GM20431 (cell line): ENCODE measurements around the gene FLT1.

Experiments
- in situ Hi-C: fragments of 300-500 bp; cut with MseI, MboI; formaldehyde crosslinking; loops from one replicate; pipeline ENCODE4 v1.15.0; 2020; ENCODE audit warnings: low sequenced_read_pairs; ENCODE audit not compliant: unreplicated experiment

FLT1 gene

DNA sequence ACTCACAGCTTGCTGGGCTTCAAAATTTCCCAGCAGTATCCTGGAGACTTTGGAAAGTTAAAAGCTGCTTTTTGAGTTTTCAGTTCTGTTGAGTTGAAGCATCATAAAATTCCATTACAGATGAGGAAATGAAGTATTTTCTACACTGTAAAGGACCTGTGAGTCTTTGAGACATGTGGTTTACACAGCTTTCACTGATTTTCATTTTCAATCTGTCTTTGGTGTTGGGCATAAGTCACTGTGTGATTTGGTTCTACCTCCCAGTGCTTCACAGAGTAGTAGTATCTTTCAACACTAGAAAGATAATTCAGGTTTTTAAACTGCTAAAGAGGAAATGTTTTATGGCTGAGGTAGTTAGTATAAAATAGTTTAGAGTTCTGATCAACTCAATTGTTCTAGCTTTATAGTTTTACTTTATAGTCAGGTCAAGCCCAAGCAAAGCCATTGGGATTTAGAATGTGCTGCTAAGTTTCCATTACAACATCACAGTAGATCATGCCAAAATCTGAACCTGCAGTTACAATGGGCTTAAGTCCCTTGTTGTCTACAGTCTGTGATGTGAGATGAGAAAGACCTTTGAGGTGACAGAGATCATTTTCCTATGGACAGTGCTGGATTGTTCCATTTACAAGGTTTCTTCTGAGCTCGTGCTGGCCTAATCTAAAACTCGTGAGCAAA, 161.6 kb downstream of the FLT1 start:
- in situ Hi-C loops, result no loop called here

- in situ Hi-C loops, result no loop called here
Measured at GRCh38 chr13:28329395-28330158, 165.4 kb downstream of the FLT1 start.

- in situ Hi-C loops, result no loop called here
Measured at GRCh38 chr13:28328271-28328607, 166.7 kb downstream of the FLT1 start.

DNA sequence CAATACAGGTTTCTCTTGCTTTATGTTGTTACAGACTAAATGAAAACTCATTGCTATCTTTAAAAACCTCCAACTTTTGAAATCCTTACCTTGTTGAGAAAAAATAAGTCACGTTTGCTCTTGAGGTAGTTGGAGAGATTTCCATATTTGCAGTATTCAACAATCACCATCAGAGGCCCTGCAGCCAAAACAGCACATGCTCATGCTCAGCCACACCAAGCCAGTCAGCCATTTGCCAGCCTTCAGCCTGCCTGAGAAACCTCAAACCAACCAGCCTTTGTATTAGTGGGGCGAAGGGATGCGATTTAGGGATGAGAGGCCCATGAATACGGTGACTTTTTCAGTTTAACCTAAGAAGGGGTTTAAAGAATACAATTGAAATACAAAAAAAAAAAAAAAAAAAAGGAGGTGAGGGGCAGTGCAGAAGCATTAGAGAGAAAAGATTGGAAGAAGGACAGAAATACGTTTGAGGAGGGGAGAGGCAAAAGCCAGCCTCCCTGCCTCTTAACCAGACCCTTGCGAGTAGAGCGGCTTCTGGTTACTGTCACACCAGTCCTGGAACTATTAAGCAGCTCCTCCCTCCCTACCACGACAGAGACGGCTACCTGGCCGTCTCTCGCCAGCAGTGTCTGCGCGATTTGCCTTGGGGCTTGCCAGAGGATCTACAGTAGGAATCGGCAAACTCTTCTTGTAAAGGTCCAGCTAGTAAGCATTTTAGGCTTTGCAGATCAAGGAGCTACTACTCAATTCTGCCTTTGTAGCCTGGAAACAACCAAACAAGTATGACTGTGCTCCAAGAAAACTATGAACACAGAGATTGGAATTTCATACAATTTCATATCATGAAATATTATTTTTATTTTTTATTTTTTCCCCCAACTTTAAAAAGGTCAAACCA, 167.3 kb downstream of the FLT1 start:
- in situ Hi-C loops, result no loop called here

DNA sequence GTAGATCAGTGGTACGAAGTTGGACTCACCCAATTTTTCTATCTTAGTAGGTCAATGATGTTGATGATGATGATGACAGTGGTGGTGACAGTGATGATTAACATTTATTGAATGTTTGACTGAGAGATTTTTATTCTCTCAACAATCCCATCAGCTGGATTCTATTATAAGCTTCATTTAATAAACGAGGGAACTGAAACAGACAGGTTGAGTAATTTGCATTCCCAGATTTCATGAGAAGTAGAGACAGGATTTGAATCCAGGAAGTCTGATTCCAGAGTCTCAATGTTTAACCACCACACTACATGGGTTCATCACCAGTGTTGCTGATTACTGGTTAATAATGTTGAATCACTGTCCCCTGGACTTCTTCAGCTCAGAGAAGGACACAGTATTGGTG, 168.9 kb downstream of the FLT1 start:
- in situ Hi-C loops, result no loop called here

- in situ Hi-C loops, result no loop called here
Measured at GRCh38 chr13:28325022-28325421, 169.9 kb downstream of the FLT1 start.

- in situ Hi-C loops, result loop anchor here (25.0 kb wide), 2 partner anchors 313 to 463 kb away; no protein-coding TSS in a partner anchor
Measured at GRCh38 chr13:28324181-28324789, 170.6 kb downstream of the FLT1 start.

DNA sequence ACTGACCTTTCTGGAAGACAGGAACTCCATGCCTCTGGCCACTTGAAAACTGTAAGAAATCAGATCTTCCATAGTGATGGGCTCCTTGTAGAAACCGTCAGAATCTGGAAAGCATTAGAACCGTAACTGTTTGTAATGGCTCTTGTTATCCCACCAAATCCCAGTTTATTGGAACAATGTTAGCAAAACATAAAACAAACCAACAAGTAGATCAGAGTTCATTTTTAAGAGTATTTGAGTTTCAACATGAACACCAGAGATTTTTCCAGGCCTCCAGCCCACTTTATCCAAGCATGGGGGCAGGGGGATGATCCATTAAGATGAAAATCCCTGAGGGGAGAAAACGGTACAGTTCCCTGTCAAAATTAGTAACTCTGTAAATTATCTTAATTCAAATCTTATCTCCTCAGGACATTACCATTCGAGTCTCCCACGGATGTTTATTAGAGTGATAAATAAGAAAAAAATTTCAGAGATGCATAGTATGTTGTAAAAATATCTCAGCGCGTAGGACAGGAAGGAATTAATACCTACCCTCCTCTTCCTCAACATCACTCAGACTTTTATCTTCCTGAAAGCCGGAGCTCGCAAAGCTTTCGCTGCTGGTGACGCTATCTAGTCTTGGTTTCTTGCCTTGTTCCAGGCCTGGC, 172.5 kb downstream of the FLT1 start:
- in situ Hi-C loops, result loop anchor here (25.0 kb wide), 2 partner anchors 315 to 465 kb away; no protein-coding TSS in a partner anchor

DNA sequence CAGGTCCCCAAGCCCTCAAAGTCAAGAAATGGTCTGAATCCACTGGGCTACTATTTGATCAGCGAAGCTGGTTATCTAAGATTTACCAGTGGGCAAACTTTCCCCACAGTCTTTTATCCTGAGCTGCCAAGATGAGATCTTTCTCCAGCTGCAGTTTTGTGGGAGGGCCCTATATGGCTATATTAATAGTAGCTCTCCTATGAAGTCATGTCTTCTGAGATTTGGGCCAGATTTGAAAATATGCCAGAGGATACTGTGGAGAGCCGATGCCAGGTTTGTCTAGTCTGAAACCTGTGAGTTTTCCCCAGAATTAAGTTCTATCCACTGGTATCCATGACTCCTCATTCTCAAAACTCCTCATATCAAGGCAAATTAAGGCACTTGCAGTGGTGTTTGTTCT, 173.2 kb downstream of the FLT1 start:
- in situ Hi-C loops, result loop anchor here (25.0 kb wide), 2 partner anchors 316 to 466 kb away; no protein-coding TSS in a partner anchor

GRCh38 chr13:28320884-28321574, 173.9 kb downstream of the FLT1 start:
- in situ Hi-C loops, result loop anchor here (25.0 kb wide), 2 partner anchors 316 to 466 kb away; no protein-coding TSS in a partner anchor

DNA sequence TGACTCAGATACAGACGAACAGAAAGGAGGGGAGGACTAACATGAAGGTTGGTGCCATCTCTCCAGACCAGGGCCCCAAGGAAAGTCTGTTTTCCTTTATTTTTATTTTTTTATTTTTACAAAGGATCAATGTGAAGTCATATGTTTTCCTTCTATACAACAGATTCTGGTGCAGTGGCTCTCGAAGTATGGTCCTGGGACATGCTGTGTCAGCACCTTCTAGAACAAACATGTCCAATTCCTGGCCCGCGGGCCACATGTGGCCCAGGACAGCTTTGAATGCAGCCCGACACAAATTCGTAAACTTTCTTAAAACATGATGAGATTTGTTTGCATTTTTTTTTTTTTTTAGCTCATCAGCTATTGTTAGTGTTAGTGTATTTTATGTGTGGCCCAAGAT, 174.7 kb downstream of the FLT1 start:
- in situ Hi-C loops, result loop anchor here (25.0 kb wide), 2 partner anchors 317 to 467 kb away; no protein-coding TSS in a partner anchor

DNA sequence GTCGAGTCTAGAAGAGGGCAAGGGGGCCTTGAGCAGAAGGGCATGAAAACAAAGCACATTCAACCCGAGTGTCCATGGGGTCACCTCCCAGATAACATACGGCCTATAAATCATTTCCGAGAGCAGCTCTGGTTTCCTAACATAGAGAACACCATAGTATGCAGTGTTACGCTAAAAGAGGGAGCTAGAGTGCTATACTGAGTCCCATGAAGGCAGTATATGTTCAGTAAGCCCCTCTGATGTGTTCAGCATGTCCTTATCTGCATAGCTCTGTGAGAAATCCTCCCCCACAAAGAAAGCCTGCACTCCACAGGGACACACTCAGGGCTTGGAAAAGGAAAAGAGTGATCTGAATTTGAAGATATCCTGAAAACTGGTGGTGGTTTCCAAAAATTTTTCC, 175.4 kb downstream of the FLT1 start:
- in situ Hi-C loops, result loop anchor here (25.0 kb wide), 2 partner anchors 318 to 468 kb away; no protein-coding TSS in a partner anchor

GRCh38 chr13:28318496-28318895, 176.4 kb downstream of the FLT1 start:
- in situ Hi-C loops, result loop anchor here (25.0 kb wide), 2 partner anchors 319 to 469 kb away; no protein-coding TSS in a partner anchor

DNA sequence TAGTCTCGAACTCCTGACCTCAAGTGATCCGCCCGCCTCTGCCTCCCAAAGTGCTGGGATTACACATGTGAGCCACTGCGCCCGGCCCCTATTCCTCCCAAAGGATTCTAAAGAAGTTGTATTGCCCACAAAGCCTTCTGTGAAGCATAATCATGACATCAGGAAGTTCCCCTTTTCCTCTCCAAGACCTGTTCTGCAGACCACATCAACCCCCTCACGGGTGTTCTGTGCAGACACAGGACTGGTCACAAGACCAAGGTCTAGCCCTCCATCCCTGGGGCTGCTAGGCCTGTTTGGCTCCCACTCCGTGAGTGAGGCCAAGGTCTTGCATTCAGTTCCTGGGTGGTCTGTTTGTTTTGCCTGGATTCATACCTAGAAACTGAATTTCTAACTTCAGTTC, 178.1 kb downstream of the FLT1 start:
- in situ Hi-C loops, result loop anchor here (25.0 kb wide), 2 partner anchors 320 to 470 kb away; no protein-coding TSS in a partner anchor

DNA sequence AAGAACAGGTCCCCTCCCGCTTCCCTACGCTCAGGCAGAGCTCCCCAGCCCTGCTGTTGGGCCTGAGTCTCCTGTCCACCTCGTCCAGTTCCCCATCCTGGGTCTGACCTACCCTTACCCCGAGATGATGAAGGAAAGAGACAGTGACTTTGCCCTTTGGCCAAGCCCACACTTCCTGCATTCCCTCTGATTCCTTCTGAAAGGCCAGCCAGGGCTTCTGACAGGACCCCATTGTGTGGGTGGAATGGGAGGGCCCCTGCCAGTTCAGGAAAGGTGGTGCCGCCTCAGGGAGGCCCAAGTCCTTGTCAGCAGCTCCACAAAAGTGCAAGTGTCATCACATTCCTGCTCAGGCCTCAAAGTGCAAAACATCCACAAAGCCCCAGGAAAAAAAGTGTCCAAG, 178.8 kb downstream of the FLT1 start:
- in situ Hi-C loops, result loop anchor here (25.0 kb wide), 2 partner anchors 321 to 471 kb away; no protein-coding TSS in a partner anchor

DNA sequence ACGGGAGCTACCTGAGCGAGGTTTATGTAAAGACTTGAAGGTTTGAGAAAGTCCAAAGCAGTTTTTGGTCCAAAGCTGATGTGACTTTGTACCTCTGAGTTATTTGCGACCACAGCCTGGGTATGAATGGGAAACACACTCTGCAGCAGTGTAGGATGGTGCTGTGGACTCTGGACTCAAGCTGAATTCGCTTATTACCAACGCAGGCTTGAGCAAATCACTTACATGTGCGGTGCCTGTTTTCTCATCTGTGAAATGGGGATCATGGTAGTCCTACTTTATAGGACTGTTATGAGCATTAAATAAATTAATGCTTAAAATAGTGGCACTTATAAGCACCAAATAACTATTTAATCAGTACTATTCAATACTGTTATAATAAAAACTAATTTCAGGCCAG, 180.0 kb downstream of the FLT1 start:
- in situ Hi-C loops, result loop anchor here (25.0 kb wide), 2 partner anchors 322 to 472 kb away; no protein-coding TSS in a partner anchor

DNA sequence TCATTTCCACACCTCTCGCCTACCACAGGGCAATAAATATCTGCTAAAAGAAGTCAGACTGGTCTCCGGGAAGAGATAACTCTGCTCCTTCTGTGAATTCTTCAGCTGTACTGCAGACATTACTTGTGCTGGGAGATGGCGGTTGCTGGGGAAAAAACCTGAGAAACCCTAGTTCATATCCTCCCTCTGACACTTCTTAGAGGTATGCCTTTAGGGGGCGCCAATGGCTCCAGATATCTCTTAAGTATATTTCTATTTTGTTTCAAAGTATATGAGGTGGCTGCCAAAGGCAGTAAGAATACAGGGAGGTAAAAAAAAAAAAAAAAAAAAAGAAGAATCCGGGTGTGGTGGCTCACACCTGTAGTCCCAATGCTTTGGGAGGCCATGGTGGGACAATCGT, 181.3 kb downstream of the FLT1 start:
- in situ Hi-C loops, result loop anchor here (25.0 kb wide), 2 partner anchors 324 to 474 kb away; no protein-coding TSS in a partner anchor

DNA sequence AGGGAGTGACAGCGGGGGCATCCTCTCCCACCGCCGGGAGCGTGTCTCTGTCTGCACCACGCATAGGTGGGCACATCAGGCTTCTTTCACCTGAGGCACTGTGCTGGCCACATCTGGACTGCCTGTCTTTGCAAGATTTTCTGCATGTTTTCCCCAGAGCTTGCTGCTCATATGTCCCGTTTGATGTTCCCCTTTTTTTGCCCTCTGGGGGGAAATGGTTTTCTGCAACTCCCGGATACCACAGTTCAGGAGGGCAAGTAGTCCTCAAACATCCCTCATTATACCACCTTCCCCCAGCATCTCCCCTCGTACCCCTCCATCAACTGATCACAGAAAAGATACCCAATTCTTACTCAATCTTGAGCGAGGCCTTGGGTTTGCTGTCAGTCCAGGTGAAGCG, 188.6 kb downstream of the FLT1 start:
- in situ Hi-C loops, result loop anchor here (25.0 kb wide), 2 partner anchors 331 to 481 kb away; no protein-coding TSS in a partner anchor
